Measurements from ENCODE around the gene DYNLL2.

- no peak for TF ChIP-seq CTCF (conservative IDR thresholded peaks at IDR 0.05; ENCODE audit: low read length)
- no peak for TF ChIP-seq EZH2phosphoT487 (IDR thresholded peaks at IDR 0.05; ENCODE audit: borderline replicate concordance)
These were observed 32.3 kb upstream of the DYNLL2 start for GRCh38 chr17:58050966-58051365.

Measured in Loucy (cell line).